Kasumi-1 (cell line): ENCODE data around the gene CHRM4.

Experiments used
- DNase-seq, 2 experiments: peaks; one replicate each; lab custom pipeline; 2025; lab: John Stamatoyannopoulos, UW

Gene CHRM4

GRCh38 chr11:46347637-46348311, 43.8 kb downstream of the CHRM4 start:
- DNase-seq = no peak

GRCh38 chr11:46346886-46347636, 44.5 kb downstream of the CHRM4 start, which contains the start of gene DGKZ:
DGKZ (plus strand) TSS chr11:46347463; CDS start chr11:46347660, 197 bp downstream.
- DNase-seq = peak; percentile 79 to 83

GRCh38 chr11:46345881-46346484, 45.6 kb downstream of the CHRM4 start:
- peak in 1 of 2 experiments; percentile 34 for DNase-seq

- DNase-seq = peak; percentile 75 to 85
These were observed 46.4 kb downstream of the CHRM4 start for GRCh38 chr11:46345131-46345597.

- DNase-seq = no peak
These were observed 48.1 kb downstream of the CHRM4 start for GRCh38 chr11:46343520-46343919.

- peak; percentile 95 for DNase-seq
These were observed 49.3 kb downstream of the CHRM4 start for GRCh38 chr11:46342239-46342638.

GRCh38 chr11:46341454-46341853, 50.1 kb downstream of the CHRM4 start:
- DNase-seq = no peak

GRCh38 chr11:46339816-46340215, 51.8 kb downstream of the CHRM4 start:
- no peak for DNase-seq

- DNase-seq = no peak
These were observed 52.4 kb downstream of the CHRM4 start for GRCh38 chr11:46338988-46339666.

GRCh38 chr11:46338636-46338987, 53.0 kb downstream of the CHRM4 start:
- no peak for DNase-seq

- DNase-seq = no peak
These were observed 53.8 kb downstream of the CHRM4 start for GRCh38 chr11:46337626-46338345.

GRCh38 chr11:46336563-46337180, 54.9 kb downstream of the CHRM4 start:
- peak; percentile 88 to 93 for DNase-seq

- DNase-seq = peak in 1 of 2 experiments; percentile 22
These were observed 55.5 kb downstream of the CHRM4 start for GRCh38 chr11:46335890-46336562.

GRCh38 chr11:46335271-46335670, 56.3 kb downstream of the CHRM4 start:
- DNase-seq = no peak

GRCh38 chr11:46334211-46334610, 57.4 kb downstream of the CHRM4 start:
- no peak for DNase-seq
